NB4 (cell line): Measurements from ENCODE around the gene JOSD2.

ENCODE experiments used
- DNase-seq: peaks from one replicate; pipeline ENCODE4 v3.0.0; 2010; ENCODE audit warnings: low read depth
- H3K4me3 ChIP-seq: one replicate; pipeline ENCODE4 v1.5.1; 2011; ENCODE audit warnings: mild to moderate bottlenecking, low read depth, low read length, moderate library complexity
- MYC ChIP-seq: IDR thresholded peaks from 2 replicates; pipeline ENCODE4 v1.6.1; 2011; ENCODE audit warnings: low read depth, low read length
- POLR2A ChIP-seq: IDR thresholded peaks from 2 replicates; pipeline ENCODE4 v1.6.1; 2011; ENCODE audit warnings: mild to moderate bottlenecking; ENCODE audit not compliant: insufficient read length; ENCODE audit errors: extremely low read depth
- TF ChIP-seq, protein P1 (sequence below): IDR thresholded peaks from 2 replicates; pipeline ENCODE4 v1.6.1; 2011; ENCODE audit warnings: low read depth, low read length
- TF ChIP-seq, protein P2 (sequence below): IDR thresholded peaks from one replicate; pipeline ENCODE4 v1.5.1; 2012; ENCODE audit warnings: low read depth, low read length

The JOSD2 gene

DNA sequence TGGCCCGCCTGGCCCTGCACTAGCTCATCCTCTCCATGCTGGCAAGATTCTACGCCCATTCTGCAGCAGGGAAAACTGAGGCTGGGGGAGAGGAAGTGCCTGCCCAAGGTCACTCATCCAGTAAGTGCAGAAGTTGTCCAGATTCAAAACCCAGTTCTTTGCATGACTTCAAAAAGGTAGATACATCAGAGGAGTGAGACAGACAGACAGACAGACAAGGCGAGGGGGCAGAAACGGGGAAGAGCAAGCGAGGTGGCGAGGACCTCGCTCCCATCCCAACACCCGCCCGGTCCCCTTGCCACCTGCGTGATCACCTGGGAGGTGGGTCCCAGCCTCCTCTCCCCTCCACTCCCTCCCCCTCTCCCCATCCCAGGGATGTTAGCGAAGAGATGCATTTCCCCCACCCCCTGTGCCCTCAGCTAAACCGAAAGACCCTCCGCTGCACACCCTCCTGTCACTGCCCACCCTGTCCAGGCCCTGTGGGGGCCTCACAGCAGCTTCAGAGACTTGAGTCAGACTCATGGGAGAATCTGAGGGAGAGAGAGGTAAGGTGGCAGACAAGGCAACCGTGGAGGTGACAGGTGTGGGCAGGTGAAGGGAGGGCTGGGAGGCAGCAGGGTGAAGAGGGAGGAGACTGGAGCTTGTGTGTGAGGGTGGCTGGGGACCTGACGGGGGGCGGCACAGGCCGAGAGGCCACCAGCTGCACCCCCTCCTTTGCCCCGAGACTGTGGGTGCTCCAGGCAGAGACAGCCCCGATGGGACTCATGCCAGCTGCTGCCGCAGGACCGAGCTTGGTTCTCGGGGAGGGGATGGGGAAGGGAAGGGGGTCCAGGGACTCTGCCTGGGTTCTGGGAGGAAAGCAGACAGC is 38.3 kb upstream of the JOSD2 start:
- no peak for DNase-seq
- H3K4me3 ChIP-seq, result no peak overlapping the region
- no peak for TF ChIP-seq POLR2A

DNA sequence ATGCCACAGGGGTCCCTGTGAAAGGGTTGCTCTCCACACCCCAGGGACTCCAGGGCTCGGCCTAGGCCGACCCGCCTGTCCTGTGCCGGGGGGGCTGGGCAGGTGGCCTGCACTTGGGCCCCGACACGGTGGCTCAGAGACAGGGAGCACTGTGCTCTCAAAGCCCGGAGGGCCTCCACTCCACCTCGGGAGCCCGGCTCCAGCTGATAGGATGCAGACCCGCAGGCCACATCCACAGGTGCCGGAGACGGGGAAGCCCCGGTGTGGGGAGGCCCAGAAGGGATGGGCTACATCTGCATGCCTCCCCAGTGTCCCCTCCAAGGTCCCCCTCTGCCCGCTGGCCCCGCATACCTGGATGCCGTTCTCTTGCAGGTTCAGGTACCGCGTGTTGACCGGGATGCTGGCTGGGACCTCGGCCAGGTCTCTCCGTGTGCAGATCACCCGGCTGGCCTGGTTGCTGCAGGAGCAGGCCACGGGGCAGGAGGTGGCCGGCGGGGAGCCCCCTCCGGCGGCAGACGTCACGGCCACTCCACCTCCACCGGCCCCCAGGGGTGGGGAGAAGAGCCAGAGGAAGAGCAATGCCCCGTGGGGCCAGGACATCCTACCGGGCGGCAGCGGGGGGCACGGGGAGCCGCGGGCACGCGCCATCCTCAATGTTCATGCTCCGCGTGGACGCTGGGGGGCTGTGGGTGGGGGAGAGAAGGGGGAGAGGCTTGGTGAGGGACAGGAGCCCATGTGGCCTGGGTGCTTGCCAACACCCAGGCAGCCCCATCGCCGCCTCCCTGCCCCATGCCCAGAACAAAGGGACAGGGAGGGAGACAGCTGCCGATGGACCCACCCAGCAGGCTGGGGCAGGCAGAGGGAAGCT is 37.4 kb upstream of the JOSD2 start:
- no peak overlapping the region for H3K4me3 ChIP-seq
- DNase-seq, result no peak
- TF ChIP-seq, protein P1, sequence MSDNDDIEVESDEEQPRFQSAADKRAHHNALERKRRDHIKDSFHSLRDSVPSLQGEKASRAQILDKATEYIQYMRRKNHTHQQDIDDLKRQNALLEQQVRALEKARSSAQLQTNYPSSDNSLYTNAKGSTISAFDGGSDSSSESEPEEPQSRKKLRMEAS, result no peak
- TF ChIP-seq, protein P2, sequence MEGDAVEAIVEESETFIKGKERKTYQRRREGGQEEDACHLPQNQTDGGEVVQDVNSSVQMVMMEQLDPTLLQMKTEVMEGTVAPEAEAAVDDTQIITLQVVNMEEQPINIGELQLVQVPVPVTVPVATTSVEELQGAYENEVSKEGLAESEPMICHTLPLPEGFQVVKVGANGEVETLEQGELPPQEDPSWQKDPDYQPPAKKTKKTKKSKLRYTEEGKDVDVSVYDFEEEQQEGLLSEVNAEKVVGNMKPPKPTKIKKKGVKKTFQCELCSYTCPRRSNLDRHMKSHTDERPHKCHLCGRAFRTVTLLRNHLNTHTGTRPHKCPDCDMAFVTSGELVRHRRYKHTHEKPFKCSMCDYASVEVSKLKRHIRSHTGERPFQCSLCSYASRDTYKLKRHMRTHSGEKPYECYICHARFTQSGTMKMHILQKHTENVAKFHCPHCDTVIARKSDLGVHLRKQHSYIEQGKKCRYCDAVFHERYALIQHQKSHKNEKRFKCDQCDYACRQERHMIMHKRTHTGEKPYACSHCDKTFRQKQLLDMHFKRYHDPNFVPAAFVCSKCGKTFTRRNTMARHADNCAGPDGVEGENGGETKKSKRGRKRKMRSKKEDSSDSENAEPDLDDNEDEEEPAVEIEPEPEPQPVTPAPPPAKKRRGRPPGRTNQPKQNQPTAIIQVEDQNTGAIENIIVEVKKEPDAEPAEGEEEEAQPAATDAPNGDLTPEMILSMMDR, result no peak
- no peak for TF ChIP-seq POLR2A
- no peak for TF ChIP-seq MYC

DNA sequence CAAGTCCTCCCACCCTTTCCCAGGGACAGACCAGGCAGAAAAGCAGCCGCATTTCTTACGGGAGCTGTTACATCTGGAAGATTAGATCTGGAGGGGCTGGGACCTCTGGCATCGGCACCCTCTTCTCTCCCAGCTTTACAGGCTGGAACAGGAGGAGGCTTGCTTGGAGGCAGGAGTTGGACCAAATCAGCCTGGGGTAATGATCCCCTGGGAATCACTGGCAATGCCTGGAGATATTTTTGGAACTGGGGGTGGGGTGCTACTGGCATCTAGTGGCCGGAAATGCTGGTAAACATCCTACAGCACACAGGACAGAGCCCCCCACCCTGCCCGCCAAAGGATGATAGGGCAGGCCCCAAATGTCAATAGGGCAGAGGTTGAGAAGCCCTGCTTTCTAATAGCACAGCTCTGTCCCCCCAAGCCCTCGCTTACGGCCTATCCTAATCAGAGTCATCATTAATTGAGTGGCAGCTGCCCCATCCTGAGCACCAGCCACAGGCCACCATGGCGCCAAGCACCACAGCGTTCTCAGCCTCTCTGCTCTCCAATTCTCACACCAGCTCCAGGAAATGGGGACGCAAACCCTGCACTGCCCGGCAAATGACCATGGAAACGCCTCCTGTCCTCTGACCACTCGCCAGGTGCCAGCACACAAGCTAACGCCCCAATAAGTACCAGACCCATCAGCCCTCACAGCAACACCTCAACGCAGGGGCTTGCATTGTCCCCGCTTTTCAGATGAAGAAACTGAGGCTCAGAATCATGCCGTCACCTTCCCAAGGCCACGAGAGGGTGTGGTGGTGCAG is 36.6 kb upstream of the JOSD2 start:
- TF ChIP-seq, protein P1, result no peak
- TF ChIP-seq, protein P2, result no peak
- TF ChIP-seq MYC, result no peak
- no peak for TF ChIP-seq POLR2A

DNA sequence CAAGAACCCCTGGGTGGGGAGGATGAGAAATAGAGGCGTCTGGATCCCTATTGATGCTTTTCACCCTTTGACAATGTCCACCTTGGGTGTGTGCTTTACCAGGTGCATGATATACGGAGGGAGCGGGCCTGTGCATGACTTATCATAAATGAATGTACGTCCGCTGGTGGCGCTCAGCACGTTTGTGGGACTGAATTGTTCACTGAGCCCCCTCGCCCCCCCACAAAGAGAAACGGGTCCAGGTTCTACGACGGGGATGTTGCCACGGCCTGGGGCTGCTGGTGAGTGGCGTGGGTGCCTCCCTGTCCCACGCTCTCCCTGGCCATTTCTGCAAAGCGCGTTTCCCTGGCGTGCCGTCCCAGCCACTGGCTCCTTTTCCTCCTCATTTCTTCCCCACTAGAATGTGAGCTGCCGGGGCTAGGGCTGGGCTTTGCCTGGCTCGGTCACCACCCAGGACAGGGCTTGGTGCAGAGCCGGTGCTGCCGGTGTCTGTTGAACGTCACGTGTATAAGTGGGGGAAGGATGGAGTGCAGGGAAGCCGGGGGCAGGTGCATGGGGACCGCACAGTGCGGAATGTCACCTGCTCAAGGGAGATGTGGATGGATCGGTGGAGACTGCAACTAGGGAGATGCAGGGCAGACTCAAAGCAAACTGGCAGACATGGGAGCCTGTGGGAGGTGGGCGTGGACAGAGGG is 35.7 kb upstream of the JOSD2 start:
- no peak for DNase-seq
- H3K4me3 ChIP-seq, result no peak overlapping the region
- TF ChIP-seq, protein P1, result no peak
- TF ChIP-seq POLR2A (no peak), MYC (no peak)
- TF ChIP-seq, protein P2, result no peak

More for the DNA sequence above, 36.6 kb upstream of the JOSD2 start:
- no peak for DNase-seq
- H3K4me3 ChIP-seq, result no peak overlapping the region

DNA sequence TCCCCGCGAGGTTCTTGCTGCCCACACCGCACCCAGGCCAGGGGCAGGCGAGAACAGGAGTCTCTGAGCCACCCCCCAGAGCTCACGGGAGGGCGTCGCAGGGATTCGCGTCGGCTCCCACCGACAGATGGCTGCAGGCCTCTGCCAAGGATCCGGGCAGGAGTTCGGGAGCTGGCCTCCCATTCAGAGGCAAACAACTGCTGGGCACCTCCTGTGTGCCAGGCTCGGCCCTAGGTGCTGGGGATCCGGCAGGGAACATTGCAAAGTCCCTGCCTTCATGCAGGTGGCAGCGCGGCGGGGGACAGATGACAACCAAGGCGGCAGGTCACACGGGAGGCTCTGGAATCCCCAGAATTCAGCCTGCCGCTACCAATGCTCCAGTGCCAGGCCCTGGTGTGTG is 32.0 kb upstream of the JOSD2 start:
- no peak overlapping the region for H3K4me3 ChIP-seq
- TF ChIP-seq, protein P1, result no peak
- TF ChIP-seq MYC, result no peak
- no peak for TF ChIP-seq POLR2A
- TF ChIP-seq, protein P2, result no peak
- no peak for DNase-seq
